HG03103 (cell line): ENCODE results near the gene ARMC2.
"Not testable (repeated sequence)": the region's sequence is repeated elsewhere in the genome, so short reads cannot be mapped to it uniquely, and the experiment has no call there.

ENCODE experiments used
- ATAC-seq: cut with Tn5 transposase; IDR thresholded peaks from one replicate; pipeline ENCODE4 v1.9.1; 2021; ENCODE audit warnings: low read depth; ENCODE audit not compliant: unreplicated experiment

Gene ARMC2

GRCh38 chr6:108848116-108848868 lies at the start of gene ARMC2:
ARMC2 (plus strand) TSS chr6:108848422; CDS start chr6:108854268, 5,846 bp downstream.
- ATAC-seq, result peak; percentile 91

GRCh38 chr6:108798670-108799353 lies 49.4 kb upstream of the ARMC2 start:
- no peak for ATAC-seq

GRCh38 chr6:108799354-108799717 lies 48.9 kb upstream of the ARMC2 start:
- ATAC-seq, result no peak

- ATAC-seq, result no peak
Measured at GRCh38 chr6:108799791-108800190, 48.4 kb upstream of the ARMC2 start.

GRCh38 chr6:108800427-108800864 lies 47.8 kb upstream of the ARMC2 start:
- no peak for ATAC-seq

- no peak for ATAC-seq
Measured at GRCh38 chr6:108801366-108801765, 46.9 kb upstream of the ARMC2 start.

GRCh38 chr6:108803982-108804490 lies 44.2 kb upstream of the ARMC2 start:
- ATAC-seq, result no peak

GRCh38 chr6:108804956-108805355 lies 43.3 kb upstream of the ARMC2 start:
- ATAC-seq, result no peak

GRCh38 chr6:108805611-108806167 lies 42.5 kb upstream of the ARMC2 start:
- peak; percentile 86 for ATAC-seq

GRCh38 chr6:108806171-108806570 lies 42.1 kb upstream of the ARMC2 start:
- ATAC-seq, result peak; percentile 8

GRCh38 chr6:108806665-108807064 lies 41.6 kb upstream of the ARMC2 start:
- ATAC-seq, result no peak

- no peak for ATAC-seq
Measured at GRCh38 chr6:108807928-108808327, 40.3 kb upstream of the ARMC2 start.

GRCh38 chr6:108809211-108809610 lies 39.0 kb upstream of the ARMC2 start:
- no peak for ATAC-seq

- ATAC-seq, result no peak
Measured at GRCh38 chr6:108810057-108810643, 38.1 kb upstream of the ARMC2 start.

- ATAC-seq, result no peak
Measured at GRCh38 chr6:108811490-108811889, 36.7 kb upstream of the ARMC2 start.

- not testable (repeated sequence) for ATAC-seq
Measured at GRCh38 chr6:108813218-108813617, 35.0 kb upstream of the ARMC2 start.

GRCh38 chr6:108817276-108817675 lies 30.9 kb upstream of the ARMC2 start:
- ATAC-seq, result not testable (repeated sequence)

- no peak for ATAC-seq
Measured at GRCh38 chr6:108820006-108820405, 28.2 kb upstream of the ARMC2 start.

GRCh38 chr6:108822401-108822800 lies 25.8 kb upstream of the ARMC2 start:
- no peak for ATAC-seq

GRCh38 chr6:108825326-108825725 lies 22.9 kb upstream of the ARMC2 start:
- no peak for ATAC-seq

GRCh38 chr6:108831104-108831503 lies 17.1 kb upstream of the ARMC2 start:
- ATAC-seq, result no peak
